SK-N-MC (cell line): Measurements from ENCODE around the gene WDFY4.

Source experiments
- DNase-seq: peaks from one replicate; pipeline ENCODE4 v3.0.0-alpha.2; 2011; ENCODE audit warnings: low read depth, low spot score
- H3K27ac ChIP-seq: fragments of 200-600 bp; sonication (generic); 2 replicates; pipeline ENCODE4 v1.5.1; 2016; ENCODE audit warnings: mixed run types
- H3K36me3 ChIP-seq: fragments of 200-600 bp; sonication (generic); 2 replicates; pipeline ENCODE4 v1.6.1; 2017; ENCODE audit warnings: antibody characterized with exemption, low read length, mixed read lengths; ENCODE audit not compliant: insufficient read depth
- H3K4me3 ChIP-seq: fragments of 200-600 bp; sonication (generic); 2 replicates; pipeline ENCODE4 v1.5.1; 2016
- H3K9ac ChIP-seq: fragments of 200-600 bp; sonication (generic); 2 replicates; pipeline ENCODE4 v1.8.0; 2017; ENCODE audit warnings: mixed run types, mixed read lengths; ENCODE audit not compliant: insufficient read length
- H3K9me3 ChIP-seq: fragments of 200-600 bp; sonication (generic); 2 replicates; pipeline ENCODE4 v1.6.1; 2017; ENCODE audit warnings: low read depth, mild to moderate bottlenecking, antibody characterized with exemption, low read length, moderate library complexity, mixed read lengths
- EZH2 ChIP-seq: fragments of 200-600 bp; sonication (generic); IDR thresholded peaks from one replicate; pipeline ENCODE4 v1.6.1; 2017; ENCODE audit warnings: antibody characterized with exemption
- FOXP2 ChIP-seq: optimal IDR thresholded peaks from 2 replicates; pipeline ENCODE3; 2011; ENCODE audit warnings: mild to moderate bottlenecking, moderate library complexity; ENCODE audit not compliant: insufficient read depth; ENCODE audit errors: extremely low read length, control extremely low read depth
- POLR2AphosphoS5 ChIP-seq: IDR thresholded peaks from 2 replicates; pipeline ENCODE4 v1.6.1; 2012; ENCODE audit warnings: mild to moderate bottlenecking, low read depth, low read length, borderline replicate concordance

WDFY4 gene

GRCh38 chr10:48771234-48771633 lies 86.6 kb downstream of the WDFY4 start:
- Histone ChIP-seq H3K36me3 (no peaks in the 10 kb centered on the region), H3K4me3 (no peak overlapping the region), H3K27ac (no peak overlapping the region), H3K9ac (no peak overlapping the region), H3K9me3 (no peaks in the 10 kb centered on the region)
- DNase-seq, result no peak
- no peak for TF ChIP-seq FOXP2

GRCh38 chr10:48772059-48772458 lies 87.4 kb downstream of the WDFY4 start:
- no peak for DNase-seq
- no peak overlapping the region for H3K4me3 ChIP-seq
- no peaks in the 10 kb centered on the region for H3K9me3 ChIP-seq
- no peak overlapping the region for H3K9ac ChIP-seq
- no peak for TF ChIP-seq EZH2
- TF ChIP-seq FOXP2, result no peak
- TF ChIP-seq POLR2AphosphoS5, result no peak
- H3K36me3 ChIP-seq, result no peaks in the 10 kb centered on the region
- no peak overlapping the region for H3K27ac ChIP-seq

- no peak overlapping the region for H3K27ac ChIP-seq
- TF ChIP-seq EZH2 (no peak), FOXP2 (no peak)
- no peak for DNase-seq
- H3K4me3 ChIP-seq, result no peak overlapping the region
- H3K9ac ChIP-seq, result no peak overlapping the region
- H3K36me3 ChIP-seq, result no peaks in the 10 kb centered on the region
- H3K9me3 ChIP-seq, result no peaks in the 10 kb centered on the region
These were observed 88.9 kb downstream of the WDFY4 start for GRCh38 chr10:48773580-48773979.

- Histone ChIP-seq H3K27ac (no peak overlapping the region), H3K4me3 (no peak overlapping the region), H3K9me3 (no peaks in the 10 kb centered on the region), H3K36me3 (no peaks in the 10 kb centered on the region), H3K9ac (no peak overlapping the region)
- no peak for DNase-seq
- no peak for TF ChIP-seq POLR2AphosphoS5
- no peak for TF ChIP-seq FOXP2
These were observed 89.9 kb downstream of the WDFY4 start for GRCh38 chr10:48774416-48775205.

- TF ChIP-seq EZH2, result no peak
- TF ChIP-seq POLR2AphosphoS5, result no peak
- TF ChIP-seq FOXP2, result no peak
- Histone ChIP-seq H3K9ac (no peak overlapping the region), H3K9me3 (no peaks in the 10 kb centered on the region), H3K4me3 (no peak overlapping the region), H3K36me3 (no peaks in the 10 kb centered on the region), H3K27ac (no peak overlapping the region)
- no peak for DNase-seq
These were observed 90.5 kb downstream of the WDFY4 start for GRCh38 chr10:48775206-48775517.

- Histone ChIP-seq H3K9ac (no peak overlapping the region), H3K36me3 (no peaks in the 10 kb centered on the region), H3K27ac (no peak overlapping the region), H3K9me3 (no peaks in the 10 kb centered on the region), H3K4me3 (no peak overlapping the region)
- DNase-seq, result no peak
- TF ChIP-seq FOXP2, result no peak
- TF ChIP-seq EZH2, result no peak
- no peak for TF ChIP-seq POLR2AphosphoS5
These were observed 91.4 kb downstream of the WDFY4 start for GRCh38 chr10:48776005-48776522.

GRCh38 chr10:48776528-48776927 lies 91.9 kb downstream of the WDFY4 start:
- no peak overlapping the region for H3K9ac ChIP-seq
- H3K4me3 ChIP-seq, result no peak overlapping the region
- H3K9me3 ChIP-seq, result no peaks in the 10 kb centered on the region
- no peaks in the 10 kb centered on the region for H3K36me3 ChIP-seq
- H3K27ac ChIP-seq, result no peak overlapping the region
- no peak for TF ChIP-seq POLR2AphosphoS5
- no peak for TF ChIP-seq EZH2
- no peak for TF ChIP-seq FOXP2
- DNase-seq, result no peak

- H3K4me3 ChIP-seq, result no peak overlapping the region
- TF ChIP-seq POLR2AphosphoS5 (no peak), EZH2 (no peak), FOXP2 (no peak)
- H3K9me3 ChIP-seq, result no peaks in the 10 kb centered on the region
- H3K9ac ChIP-seq, result no peak overlapping the region
- no peaks in the 10 kb centered on the region for H3K36me3 ChIP-seq
- DNase-seq, result no peak
- no peak overlapping the region for H3K27ac ChIP-seq
These were observed 92.4 kb downstream of the WDFY4 start for GRCh38 chr10:48777110-48777509.

- no peak for DNase-seq
- H3K9me3 ChIP-seq, result no peaks in the 10 kb centered on the region
- TF ChIP-seq FOXP2, result no peak
- no peak for TF ChIP-seq POLR2AphosphoS5
- no peak for TF ChIP-seq EZH2
These were observed 93.7 kb downstream of the WDFY4 start for GRCh38 chr10:48778193-48778857.

More at GRCh38 chr10:48778193-48778857, 93.7 kb downstream of the WDFY4 start:
- Histone ChIP-seq H3K27ac (no peak overlapping the region), H3K9ac (no peak overlapping the region), H3K4me3 (no peak overlapping the region), H3K36me3 (no peaks in the 10 kb centered on the region)
